Stomach (tissue), 4 donors: Measurements from ENCODE around the gene EN2.

Experiments used
- EP300 ChIP-seq: sonication (generic); formaldehyde crosslinking; IDR thresholded peaks from one replicate; pipeline ENCODE4 v1.6.1; 2017; ENCODE audit warnings: antibody characterized with exemption
- POLR2A ChIP-seq, 4 donors: fragments of 450-650 bp; IDR thresholded peaks; one replicate each; pipeline ENCODE4 v1.6.1; 2016; ENCODE audit warnings: antibody characterized with exemption in 4 of 4, control low read depth in 2 of 4, mild to moderate bottlenecking in 1 of 4, moderate library complexity in 1 of 4
- POLR2AphosphoS5 ChIP-seq, 3 donors: sonication (generic); formaldehyde crosslinking; IDR thresholded peaks; one replicate each; pipeline ENCODE4 v1.6.1; 2016; ENCODE audit warnings: antibody characterized with exemption in 3 of 3
- TF ChIP-seq, protein P1 (sequence below), 7 experiments: fragments of 450-650 bp in 4 of 7; fragments of 200-600 bp in 3 of 7; sonication (generic) in 3 of 7; IDR thresholded peaks; one replicate each; pipeline ENCODE4 v1.5.1; 2016 to 2019; ENCODE audit warnings: antibody characterized with exemption in 7 of 7, control low read depth in 2 of 7, mild to moderate bottlenecking in 1 of 7

DNA sequence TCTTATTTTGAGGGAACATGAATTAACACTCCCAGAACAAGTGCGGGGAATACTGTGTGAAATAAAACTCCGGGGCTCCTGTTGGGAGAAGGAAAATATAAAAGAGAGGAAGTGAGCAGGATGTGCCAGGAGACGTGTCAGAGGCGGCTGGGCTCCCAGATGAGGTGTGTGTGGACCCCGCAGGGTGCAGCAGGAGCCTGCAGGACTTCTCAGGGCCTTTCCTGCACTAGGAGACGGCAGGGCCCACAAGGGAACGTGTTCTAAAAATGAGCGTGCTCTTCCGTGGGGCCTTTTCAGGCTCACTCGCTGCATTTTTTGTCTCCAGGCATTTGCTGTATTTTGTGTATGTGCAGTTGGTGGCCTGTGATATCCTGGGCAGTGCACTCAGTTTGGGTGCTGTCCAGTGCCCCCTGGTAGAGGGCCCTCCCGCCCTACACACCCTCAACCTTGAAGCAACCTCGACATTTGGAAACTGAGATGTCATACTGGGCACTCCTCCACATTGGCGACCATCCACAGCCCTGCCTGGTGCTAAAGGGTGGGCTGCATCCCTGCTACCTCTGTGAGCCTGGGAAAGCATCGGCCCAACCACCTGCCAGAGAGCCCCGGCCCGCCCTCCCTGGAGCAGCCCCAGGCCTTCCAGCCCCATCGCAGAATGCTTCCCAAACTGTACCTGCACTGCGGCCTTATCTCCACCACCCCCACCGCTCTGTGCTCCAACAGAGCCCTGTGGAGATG lies 35.2 kb upstream of the EN2 start:
- TF ChIP-seq, protein P1, sequence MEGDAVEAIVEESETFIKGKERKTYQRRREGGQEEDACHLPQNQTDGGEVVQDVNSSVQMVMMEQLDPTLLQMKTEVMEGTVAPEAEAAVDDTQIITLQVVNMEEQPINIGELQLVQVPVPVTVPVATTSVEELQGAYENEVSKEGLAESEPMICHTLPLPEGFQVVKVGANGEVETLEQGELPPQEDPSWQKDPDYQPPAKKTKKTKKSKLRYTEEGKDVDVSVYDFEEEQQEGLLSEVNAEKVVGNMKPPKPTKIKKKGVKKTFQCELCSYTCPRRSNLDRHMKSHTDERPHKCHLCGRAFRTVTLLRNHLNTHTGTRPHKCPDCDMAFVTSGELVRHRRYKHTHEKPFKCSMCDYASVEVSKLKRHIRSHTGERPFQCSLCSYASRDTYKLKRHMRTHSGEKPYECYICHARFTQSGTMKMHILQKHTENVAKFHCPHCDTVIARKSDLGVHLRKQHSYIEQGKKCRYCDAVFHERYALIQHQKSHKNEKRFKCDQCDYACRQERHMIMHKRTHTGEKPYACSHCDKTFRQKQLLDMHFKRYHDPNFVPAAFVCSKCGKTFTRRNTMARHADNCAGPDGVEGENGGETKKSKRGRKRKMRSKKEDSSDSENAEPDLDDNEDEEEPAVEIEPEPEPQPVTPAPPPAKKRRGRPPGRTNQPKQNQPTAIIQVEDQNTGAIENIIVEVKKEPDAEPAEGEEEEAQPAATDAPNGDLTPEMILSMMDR (IDR thresholded peaks at IDR 0.05), result no peak
- no peak for TF ChIP-seq POLR2AphosphoS5 (IDR thresholded peaks at IDR 0.05)
- no peak for TF ChIP-seq POLR2A (IDR thresholded peaks at IDR 0.05)
- TF ChIP-seq EP300, result no peak
